IMR-90 (cell line): ENCODE measurements around the gene CCDC136. TPM values are rescaled to one million over a fixed set of nuclear protein-coding genes. Genes with fewer than 3 reads are reported as not detected.
A peak's percentile ranks its signal among the peaks of the same experiment; 100 is the strongest.

Experiments
- ATAC-seq: fragments of 200-7000 bp; cut with Tn5 transposase; 2 replicates; pipeline ENCODE4 v1.9.1; 2020; ENCODE audit warnings: low read depth, mild to moderate bottlenecking, moderate library complexity
- BruUV-seq: library from RNA; stranded (reverse); fragments of 400-500 nt; replicated peaks from 2 replicates; lab custom pipeline; 2021; lab: Mats Ljungman, UMichigan
- CTCF ChIA-PET: fragments of 300-600 bp; formaldehyde crosslinking; extraction: SDS; loops from one replicate; lab custom pipeline; 2021; ENCODE audit warnings: antibody characterized with exemption; lab: Yijun Ruan, JAX
- POLR2A ChIA-PET: fragments of 300-600 bp; sonication (Branson Sonifier 250); formaldehyde crosslinking; loops from one replicate; lab custom pipeline; 2022; ENCODE audit warnings: antibody characterized with exemption; ENCODE audit not compliant: unreplicated experiment; lab: Charles Lee
- DNase-seq: peaks from one replicate; pipeline ENCODE4 v3.0.0; 2013
- H2AFZ ChIP-seq: replicated peaks from 2 replicates; pipeline ENCODE3; 2013; ENCODE audit warnings: low read length, mild to moderate bottlenecking; ENCODE audit not compliant: poor library complexity
- H2AK5ac ChIP-seq: 2 replicates; pipeline ENCODE4 v1.6.1; 2013; ENCODE audit warnings: low read depth, low read length, inconsistent platforms
- H2AK9ac ChIP-seq: replicated peaks from 2 replicates; pipeline ENCODE3; 2013; ENCODE audit warnings: mild to moderate bottlenecking, low read depth, low read length, moderate library complexity; ENCODE audit not compliant: poor library complexity
- H2BK120ac ChIP-seq: 2 replicates; pipeline ENCODE4 v1.6.1; 2013; ENCODE audit warnings: low read depth, low read length, inconsistent platforms
- H2BK15ac ChIP-seq: 3 replicates; pipeline ENCODE4 v1.6.1; 2013; ENCODE audit warnings: low read depth, low read length, inconsistent platforms
- H2BK20ac ChIP-seq: 2 replicates; pipeline ENCODE4 v1.6.1; 2013; ENCODE audit warnings: low read depth, mild to moderate bottlenecking, inconsistent platforms, low read length, moderate library complexity
- H2BK5ac ChIP-seq: 2 replicates; pipeline ENCODE4 v1.6.1; 2013; ENCODE audit warnings: mild to moderate bottlenecking, low read depth, low read length, inconsistent platforms; ENCODE audit not compliant: poor library complexity, severe bottlenecking
- H3K14ac ChIP-seq: replicated peaks from 2 replicates; pipeline ENCODE4 v1.6.1; 2013; ENCODE audit warnings: low read depth, low read length, inconsistent platforms
- H3K18ac ChIP-seq: 2 replicates; pipeline ENCODE4 v1.6.1; 2013; ENCODE audit warnings: low read depth, low read length, control low read depth
- H3K23ac ChIP-seq: 2 replicates; pipeline ENCODE4 v1.6.1; 2013; ENCODE audit warnings: low read depth, low read length, inconsistent platforms
- H3K27ac ChIP-seq: 2 replicates; pipeline ENCODE4 v1.5.1; 2013; ENCODE audit warnings: mild to moderate bottlenecking, control low read depth, low read length; ENCODE audit not compliant: insufficient read depth
- H3K27me3 ChIP-seq: 2 replicates; pipeline ENCODE4 v1.6.1; 2013; ENCODE audit warnings: low read length; ENCODE audit not compliant: control insufficient read depth, insufficient read depth
- H3K36me3 ChIP-seq: 2 replicates; pipeline ENCODE4 v1.6.1; 2013; ENCODE audit warnings: low read length, mixed read lengths; ENCODE audit not compliant: control insufficient read depth, insufficient read depth
- H3K4ac ChIP-seq: 2 replicates; pipeline ENCODE4 v1.6.1; 2013; ENCODE audit warnings: low read depth, low read length, inconsistent platforms
- H3K4me1 ChIP-seq: 2 replicates; pipeline ENCODE4 v1.6.1; 2013; ENCODE audit warnings: low read length, mixed read lengths; ENCODE audit not compliant: control insufficient read depth, insufficient read depth
- H3K4me2 ChIP-seq: 2 replicates; pipeline ENCODE4 v1.6.1; 2013; ENCODE audit warnings: low read depth, mild to moderate bottlenecking, control low read depth, low read length, moderate library complexity
- H3K4me3 ChIP-seq: 2 replicates; pipeline ENCODE4 v1.5.1; 2013; ENCODE audit warnings: low read depth, mild to moderate bottlenecking, control low read depth, low read length, moderate library complexity; ENCODE audit not compliant: insufficient read depth
- H3K56ac ChIP-seq: 2 replicates; pipeline ENCODE4 v1.6.1; 2013; ENCODE audit warnings: low read length, inconsistent platforms; ENCODE audit not compliant: insufficient read depth; ENCODE audit errors: extremely low read depth
- H3K79me1 ChIP-seq, 2 experiments: 2 replicates each; pipeline ENCODE4 v1.6.1; 2013; ENCODE audit warnings: low read length in 2 of 2, inconsistent platforms in 1 of 2, low read depth in 1 of 2
- H3K9ac ChIP-seq: 2 replicates; pipeline ENCODE4 v1.6.1; 2013; ENCODE audit warnings: low read depth, low read length, control low read depth
- H3K9me1 ChIP-seq: 2 replicates; pipeline ENCODE4 v1.6.1; 2013; ENCODE audit warnings: low read length, inconsistent platforms; ENCODE audit not compliant: insufficient read depth
- H3K9me3 ChIP-seq: 2 replicates; pipeline ENCODE4 v1.6.1; 2013; ENCODE audit warnings: low read length; ENCODE audit not compliant: control insufficient read depth, insufficient read depth
- H4K20me1 ChIP-seq: 2 replicates; pipeline ENCODE4 v1.6.1; 2013; ENCODE audit warnings: low read length, inconsistent platforms; ENCODE audit not compliant: insufficient read depth
- H4K5ac ChIP-seq: 2 replicates; pipeline ENCODE4 v1.6.1; 2013; ENCODE audit warnings: mild to moderate bottlenecking, low read depth, low read length, control low read depth
- H4K8ac ChIP-seq, 2 experiments: 2 replicates each; pipeline ENCODE4 v1.6.1; 2013; ENCODE audit warnings: low read depth in 2 of 2, low read length in 2 of 2, control low read depth in 1 of 2, inconsistent platforms in 1 of 2
- H4K91ac ChIP-seq: 2 replicates; pipeline ENCODE4 v1.6.1; 2013; ENCODE audit warnings: low read depth, low read length, inconsistent platforms; ENCODE audit not compliant: insufficient read depth
- CTCF ChIP-seq: conservative IDR thresholded peaks from 2 replicates; pipeline ENCODE4 v1.5.1; 2012; ENCODE audit warnings: mild to moderate bottlenecking, low read depth, low read length, improper control_type of control experiment
- MAFK ChIP-seq: IDR thresholded peaks from 2 replicates; pipeline ENCODE4 v1.6.1; 2012; ENCODE audit warnings: low read depth, low read length, improper control_type of control experiment
- WGBS, 2 experiments: methylation state at CpG; one replicate each; pipeline versions ENCODE4 v1.1.5 to v1.1.7; 2013; ENCODE audit warnings: missing lambda C conversion rate in 2 of 2; ENCODE audit not compliant: insufficient read length in 1 of 2; ENCODE audit errors: extremely low coverage in 2 of 2; 5-methylcytosine and 5-hydroxymethylcytosine counted together
- dilution Hi-C: fragments of 300-500 bp; cut with HindIII; formaldehyde crosslinking; loops from one replicate; pipeline ENCODE4 v1.14.3; 2018; ENCODE audit warnings: low sequenced_read_pairs; ENCODE audit not compliant: unreplicated experiment
- in situ Hi-C: fragments of 300-500 bp; cut with MboI; formaldehyde crosslinking; loops from 3 replicates; pipeline ENCODE4 v1.14.3; 2019; ENCODE audit warnings: low sequenced_read_pairs, inconsistent platforms, mixed read lengths
- intact Hi-C: fragments of 100-400 bp; cut with micrococcal nuclease; formaldehyde crosslinking; loops from 2 replicates; pipeline ENCODE4 v1.10.0; 2022
- polyA plus RNA-seq, 3 experiments: library from polyadenylated mRNA; depleted of rRNA; stranded (reverse); fragments of >200 nt; gene quantifications; 2 replicates each; pipeline ENCODE4 v1.2.3, GENCODE V29; 2012; ENCODE audit warnings: low replicate concordance in 1 of 3
- total RNA-seq: library from RNA; depleted of rRNA; stranded (reverse); fragments of >200 nt; gene quantifications from 2 replicates; pipeline ENCODE4 v1.2.3, GENCODE V29; 2012

Gene CCDC136
- total and polyA plus RNA-seq, 2 of the 4 experiments (the other 2 are of a cell fraction): 7.7 to 18.0 TPM

GRCh38 chr7:128869138-128869943 is 77.6 kb downstream of the CCDC136 start:
- no peak overlapping the region for H3K4ac ChIP-seq
- in situ Hi-C loops: no loop called here
- H2BK5ac ChIP-seq: no peak overlapping the region
- no peak overlapping the region for H3K23ac ChIP-seq
- peak; percentile 23 for DNase-seq
- no peak overlapping the region for H2BK20ac ChIP-seq
- dilution Hi-C loops: no loop called here
- intact Hi-C loops: no loop called here
- H4K8ac ChIP-seq: no peak overlapping the region
- H3K27ac ChIP-seq: no peak overlapping the region
- POLR2A ChIA-PET: no interaction called here
- peaks cover 27% of the 10 kb centered on the region for H3K27me3 ChIP-seq
- peaks cover 24% of the 10 kb centered on the region for H4K20me1 ChIP-seq
- H3K4me1 ChIP-seq: no peaks in the 10 kb centered on the region
- H3K18ac ChIP-seq: no peak overlapping the region
- peak overlapping the region; percentile 60 for H2AFZ ChIP-seq
- H2BK120ac ChIP-seq: no peak overlapping the region
- no peak overlapping the region for H2AK9ac ChIP-seq
- CTCF ChIA-PET: interaction anchor here (0.6 kb wide), 1 partner anchor 48 kb away, joined by 3 read pairs; no protein-coding TSS in a partner anchor
- WGBS, 2 experiments: 5% methylated on average over 53 of the region's 86 CpGs; no CpG with 5 or more reads in 1 of the 2 experiments
- peak overlapping the region; percentile 35 for H3K4me3 ChIP-seq
- no peak overlapping the region for H3K14ac ChIP-seq
- H4K91ac ChIP-seq: no peak overlapping the region
- no peaks in the 10 kb centered on the region for H3K9me3 ChIP-seq
- no peak overlapping the region for H2BK15ac ChIP-seq
- H3K79me1 ChIP-seq: peaks cover under 1 to 2% of the 10 kb centered on the region in 2 experiments; a peak in 3 of 4 replicates
- peak overlapping the region; percentile 53 for H3K4me2 ChIP-seq
- peaks cover 16% of the 10 kb centered on the region for H3K36me3 ChIP-seq
- H2AK5ac ChIP-seq: no peak overlapping the region
- ATAC-seq: peak; percentile 79
- H3K9me1 ChIP-seq: no peaks in the 10 kb centered on the region
- BruUV-seq: no TSS peak
- TF ChIP-seq CTCF (0 out of 2 replicates have a peak, but pooled peaks have one; percentile 13), MAFK (no peak)
- no peak overlapping the region for H4K5ac ChIP-seq
- no peak overlapping the region for H3K56ac ChIP-seq
- no peak overlapping the region for H3K9ac ChIP-seq
